Activated B cell treated with CpG ODN at 0.5 μM for 24 hours (primary cell): ENCODE results near the gene BANF1. TPM values are rescaled to one million over a fixed set of nuclear protein-coding genes. Genes with fewer than 3 reads are reported as not detected.
A peak's percentile ranks its signal among the peaks of the same experiment; 100 is the strongest.

Source experiments
- ATAC-seq: fragments of 200-7000 bp; cut with Tn5 transposase; one replicate; pipeline ENCODE4 v1.10.0; 2021; ENCODE audit warnings: low read depth, mild to moderate bottlenecking, moderate library complexity
- CTCF ChIA-PET: fragments of 350-600 bp; sonication (Branson Sonifier 250); formaldehyde crosslinking; loops from one replicate; lab custom pipeline; 2021; ENCODE audit warnings: antibody characterized with exemption; lab: Charles Lee
- POLR2A ChIA-PET: fragments of 350-600 bp; sonication (Branson Sonifier 250); formaldehyde crosslinking; loops from one replicate; lab custom pipeline; 2021; ENCODE audit warnings: antibody characterized with exemption; lab: Charles Lee
- DNase-seq: peaks from one replicate; pipeline ENCODE4 v3.0.0; 2022
- H3K27ac Mint-ChIP-seq: one replicate; pipeline ENCODE4 v1.8.0; 2020; ENCODE audit warnings: mixed read lengths
- H3K27me3 Mint-ChIP-seq: one replicate; pipeline ENCODE4 v1.8.0; 2021; ENCODE audit warnings: mixed read lengths
- H3K36me3 Mint-ChIP-seq: one replicate; pipeline ENCODE4 v1.8.0; 2021; ENCODE audit warnings: low read depth, mixed read lengths
- H3K4me1 Mint-ChIP-seq: one replicate; pipeline ENCODE4 v1.8.0; 2021; ENCODE audit warnings: mixed read lengths
- H3K4me3 Mint-ChIP-seq: one replicate; pipeline ENCODE4 v1.8.0; 2020; ENCODE audit warnings: mild to moderate bottlenecking, mixed read lengths
- H3K9me3 Mint-ChIP-seq: one replicate; pipeline ENCODE4 v1.8.0; 2020; ENCODE audit warnings: mixed read lengths
- CTCF ChIP-seq: fragments of 200-600 bp; IDR thresholded peaks from one replicate; pipeline ENCODE4 v1.8.0; 2022; ENCODE audit warnings: antibody characterized with exemption, mild to moderate bottlenecking
- intact Hi-C: fragments of 100-400 bp; cut with micrococcal nuclease; formaldehyde crosslinking; loops from one replicate; pipeline ENCODE4 v1.15.1; 2024
- total RNA-seq: library from RNA; stranded (reverse); gene quantifications from 2 replicates; pipeline ENCODE4 v1.2.3, GENCODE V29; 2022

The BANF1 gene
- 220 and 228 TPM in 2 replicates for total RNA-seq

GRCh38 chr11:66001942-66002647 lies at the start of gene BANF1, which contains the start of gene EIF1AD:
TSS of gene BANF1 (plus strand) at chr11:66002503. CDS start at chr11:66003251, 748 bp downstream.
TSS of gene EIF1AD (minus strand) at chr11:66002157. CDS start at chr11:66000389, 1,768 bp downstream.
- Mint-ChIP-seq H3K4me3 (peak within 1 kb of the TSS; percentile 100), H3K9me3 (no peaks in the 10 kb centered on the region), H3K36me3 (peaks cover 79% of the 10 kb centered on the region), H3K4me1 (peaks cover 36% of the 10 kb centered on the region), H3K27ac (peak within 1 kb of the TSS; percentile 98), H3K27me3 (no peaks in the 10 kb centered on the region)
- POLR2A ChIA-PET: interaction anchor here (0.5 to 1.9 kb wide), 30 partner anchors 9 to 1731 kb away, joined by 3 to 28 read pairs (median 4); partner anchors contain the start of genes CCDC85B, CFL1, CST6 and FIBP
- no peak for TF ChIP-seq CTCF
- intact Hi-C loops: loop anchor here (1.0 to 5.0 kb wide), 10 partner anchors 13 to 387 kb away; partner anchors contain the start of genes C11orf68, DRAP1, KAT5 and PCNX3
- CTCF ChIA-PET: interaction anchor here (0.9 to 1.4 kb wide), 6 partner anchors 9 to 290 kb away, joined by 3 to 10 read pairs (median 4); partner anchors contain the start of gene KAT5
- peak; percentile 86 for DNase-seq
- ATAC-seq: peak; percentile 82

- peaks cover 20% of the 10 kb centered on the region for H3K4me1 Mint-ChIP-seq
- no peaks in the 10 kb centered on the region for H3K36me3 Mint-ChIP-seq
- no peak overlapping the region for H3K4me3 Mint-ChIP-seq
- H3K9me3 Mint-ChIP-seq: no peaks in the 10 kb centered on the region
- DNase-seq: no peak
- peaks cover 2% of the 10 kb centered on the region for H3K27me3 Mint-ChIP-seq
- no peak for ATAC-seq
- intact Hi-C loops: no loop called here
- ChIA-PET POLR2A (no interaction called here), CTCF (no interaction called here)
- peak overlapping the region; percentile 25 for H3K27ac Mint-ChIP-seq
- no peak for TF ChIP-seq CTCF
These were observed 48.8 kb upstream of the BANF1 start for GRCh38 chr11:65953471-65953870.

- ATAC-seq (no peak), DNase-seq (no peak)
- intact Hi-C loops: no loop called here
- Mint-ChIP-seq H3K9me3 (no peaks in the 10 kb centered on the region), H3K36me3 (no peaks in the 10 kb centered on the region), H3K27ac (no peak overlapping the region), H3K4me3 (no peak overlapping the region), H3K27me3 (peaks cover 2% of the 10 kb centered on the region), H3K4me1 (peaks cover 21% of the 10 kb centered on the region)
- ChIA-PET CTCF (interaction anchor here (1.0 kb wide), 2 partner anchors 66 to 70 kb away, joined by 3 to 5 read pairs; partner anchors contain the start of gene FIBP), POLR2A (interaction anchor here (0.6 to 0.7 kb wide), 3 partner anchors 100 to 1447 kb away, joined by 3 read pairs; no protein-coding TSS in a partner anchor)
- TF ChIP-seq CTCF: no peak
These were observed 47.5 kb upstream of the BANF1 start for GRCh38 chr11:65954771-65955170.

GRCh38 chr11:65958291-65958690 lies 44.0 kb upstream of the BANF1 start:
- peaks cover 17% of the 10 kb centered on the region for H3K36me3 Mint-ChIP-seq
- intact Hi-C loops: no loop called here
- H3K4me1 Mint-ChIP-seq: peaks cover 43% of the 10 kb centered on the region
- no peaks in the 10 kb centered on the region for H3K27me3 Mint-ChIP-seq
- TF ChIP-seq CTCF: no peak
- no peak overlapping the region for H3K4me3 Mint-ChIP-seq
- POLR2A ChIA-PET: interaction anchor here (0.6 to 6.6 kb wide), 3 partner anchors 10 to 68 kb away, joined by 3 to 142 read pairs (median 4); partner anchors contain the start of genes CCDC85B and FIBP
- CTCF ChIA-PET: interaction anchor here (0.8 to 3.0 kb wide), 3 partner anchors 64 to 74 kb away, joined by 3 to 12 read pairs (median 6); partner anchors contain the start of gene CCDC85B
- DNase-seq (no peak), ATAC-seq (no peak)
- H3K27ac Mint-ChIP-seq: peak overlapping the region; percentile 68
- H3K9me3 Mint-ChIP-seq: no peaks in the 10 kb centered on the region
